SU-DHL-6 (cell line): ENCODE measurements around the gene KCNC3.

ENCODE experiments used
- H2AFZ ChIP-seq: fragments of 200-600 bp; sonication (generic); 2 replicates; pipeline ENCODE4 v1.6.1; 2014; ENCODE audit warnings: low read depth, mild to moderate bottlenecking, moderate library complexity, mixed read lengths, antibody characterized with exemption, low read length; ENCODE audit not compliant: severe bottlenecking
- H3F3A ChIP-seq: fragments of 200-600 bp; shearing (Covaris generic); 2 replicates; pipeline ENCODE4 v1.6.0; 2016; ENCODE audit warnings: antibody characterized with exemption, mild to moderate bottlenecking; ENCODE audit not compliant: insufficient read depth
- H3K27ac ChIP-seq: fragments of 200-600 bp; sonication (generic); 2 replicates; pipeline ENCODE4 v1.5.1; 2016; ENCODE audit warnings: low read depth, mild to moderate bottlenecking, low read length, moderate library complexity, mixed read lengths
- H3K27me3 ChIP-seq: fragments of 200-600 bp; sonication (generic), shearing (Covaris generic); 2 replicates; pipeline ENCODE4 v1.6.0; 2014; ENCODE audit warnings: mild to moderate bottlenecking, low read length
- H3K36me3 ChIP-seq: fragments of 200-600 bp; sonication (generic); 2 replicates; pipeline ENCODE4 v1.6.1; 2014; ENCODE audit warnings: mild to moderate bottlenecking, low read length, mixed read lengths
- H3K4me2 ChIP-seq: fragments of 300-600, 200-600 bp; shearing (Covaris generic), sonication (generic); 2 replicates; pipeline ENCODE4 v1.6.0; 2014; ENCODE audit warnings: low read length, low read depth, mild to moderate bottlenecking; ENCODE audit not compliant: poor library complexity, severe bottlenecking
- H3K4me3 ChIP-seq: fragments of 200-600 bp; sonication (generic); 2 replicates; pipeline ENCODE4 v1.5.1; 2014; ENCODE audit warnings: antibody characterized with exemption, low read length, mild to moderate bottlenecking, mixed read lengths; ENCODE audit not compliant: insufficient read depth, poor library complexity, severe bottlenecking
- H3K79me2 ChIP-seq: fragments of 200-600 bp; sonication (generic); 2 replicates; pipeline ENCODE4 v1.6.1; 2014; ENCODE audit warnings: mild to moderate bottlenecking, low read length, moderate library complexity; ENCODE audit not compliant: insufficient read depth
- H3K9ac ChIP-seq: fragments of 200-600 bp; sonication (generic); 2 replicates; pipeline ENCODE4 v1.7.0; 2014; ENCODE audit warnings: mild to moderate bottlenecking, low read length
- H3K9me2 ChIP-seq: fragments of 200-600 bp; sonication (generic); replicated peaks from 2 replicates; pipeline ENCODE4 v1.6.1; 2014; ENCODE audit warnings: low read length; ENCODE audit not compliant: insufficient read depth
- H3K9me3 ChIP-seq: fragments of 200-600 bp; sonication (generic); 2 replicates; pipeline ENCODE4 v1.6.1; 2014; ENCODE audit warnings: low read length, mixed read lengths; ENCODE audit not compliant: insufficient read depth
- H4K20me1 ChIP-seq: fragments of 200-600 bp; sonication (generic); 2 replicates; pipeline ENCODE4 v1.6.1; 2014; ENCODE audit warnings: low read depth, mild to moderate bottlenecking, antibody characterized with exemption, low read length, moderate library complexity, mixed read lengths
- EZH2phosphoT487 ChIP-seq: fragments of 200-600 bp; sonication (generic), shearing (Covaris generic); conservative IDR thresholded peaks from 2 replicates; pipeline ENCODE4 v1.6.1; 2018; ENCODE audit warnings: mild to moderate bottlenecking, antibody characterized with exemption, low read length, moderate library complexity, mixed read lengths
- TF ChIP-seq, protein P1 (sequence below): fragments of 200-600 bp; sonication (generic); IDR thresholded peaks from one replicate; pipeline ENCODE4 v1.5.1; 2017; ENCODE audit warnings: antibody characterized with exemption, mild to moderate bottlenecking, low read length, moderate library complexity; ENCODE audit not compliant: insufficient read depth, poor library complexity, severe bottlenecking

The KCNC3 gene

GRCh38 chr19:50377517-50377916, 48.3 kb upstream of the KCNC3 start:
- TF ChIP-seq EZH2phosphoT487 = no peak
- TF ChIP-seq, protein P1, sequence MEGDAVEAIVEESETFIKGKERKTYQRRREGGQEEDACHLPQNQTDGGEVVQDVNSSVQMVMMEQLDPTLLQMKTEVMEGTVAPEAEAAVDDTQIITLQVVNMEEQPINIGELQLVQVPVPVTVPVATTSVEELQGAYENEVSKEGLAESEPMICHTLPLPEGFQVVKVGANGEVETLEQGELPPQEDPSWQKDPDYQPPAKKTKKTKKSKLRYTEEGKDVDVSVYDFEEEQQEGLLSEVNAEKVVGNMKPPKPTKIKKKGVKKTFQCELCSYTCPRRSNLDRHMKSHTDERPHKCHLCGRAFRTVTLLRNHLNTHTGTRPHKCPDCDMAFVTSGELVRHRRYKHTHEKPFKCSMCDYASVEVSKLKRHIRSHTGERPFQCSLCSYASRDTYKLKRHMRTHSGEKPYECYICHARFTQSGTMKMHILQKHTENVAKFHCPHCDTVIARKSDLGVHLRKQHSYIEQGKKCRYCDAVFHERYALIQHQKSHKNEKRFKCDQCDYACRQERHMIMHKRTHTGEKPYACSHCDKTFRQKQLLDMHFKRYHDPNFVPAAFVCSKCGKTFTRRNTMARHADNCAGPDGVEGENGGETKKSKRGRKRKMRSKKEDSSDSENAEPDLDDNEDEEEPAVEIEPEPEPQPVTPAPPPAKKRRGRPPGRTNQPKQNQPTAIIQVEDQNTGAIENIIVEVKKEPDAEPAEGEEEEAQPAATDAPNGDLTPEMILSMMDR = no peak
- H3K79me2 ChIP-seq = no peaks in the 10 kb centered on the region
- no peaks in the 10 kb centered on the region for H3K9me2 ChIP-seq
- H3K27me3 ChIP-seq = no peaks in the 10 kb centered on the region
- no peak overlapping the region for H3K4me2 ChIP-seq
- no peaks in the 10 kb centered on the region for H4K20me1 ChIP-seq
- H3K9me3 ChIP-seq = no peaks in the 10 kb centered on the region
- no peak overlapping the region for H3K9ac ChIP-seq
- no peaks in the 10 kb centered on the region for H3K36me3 ChIP-seq
- H2AFZ ChIP-seq = no peak overlapping the region
- H3F3A ChIP-seq = peaks cover 12% of the 10 kb centered on the region
- no peak overlapping the region for H3K27ac ChIP-seq
- H3K4me3 ChIP-seq = no peak overlapping the region

- Histone ChIP-seq H2AFZ (no peak overlapping the region), H3K4me3 (peak overlapping the region; percentile 48), H3K79me2 (no peaks in the 10 kb centered on the region), H3K9me3 (no peaks in the 10 kb centered on the region), H3K9me2 (no peaks in the 10 kb centered on the region), H3K27me3 (no peaks in the 10 kb centered on the region), H4K20me1 (no peaks in the 10 kb centered on the region), H3F3A (peaks cover 13% of the 10 kb centered on the region), H3K27ac (no peak overlapping the region), H3K9ac (no peak overlapping the region), H3K4me2 (peak overlapping the region; percentile 99), H3K36me3 (no peaks in the 10 kb centered on the region)
- no peak for TF ChIP-seq EZH2phosphoT487
- TF ChIP-seq, protein P1 = no peak
Measured at GRCh38 chr19:50377051-50377461, 47.9 kb upstream of the KCNC3 start.

- TF ChIP-seq, protein P1 = no peak
- TF ChIP-seq EZH2phosphoT487 = no peak
- no peaks in the 10 kb centered on the region for H3K9me2 ChIP-seq
- no peaks in the 10 kb centered on the region for H3K27me3 ChIP-seq
- no peaks in the 10 kb centered on the region for H4K20me1 ChIP-seq
- H3K36me3 ChIP-seq = no peaks in the 10 kb centered on the region
- H3F3A ChIP-seq = peaks cover 14% of the 10 kb centered on the region
- no peaks in the 10 kb centered on the region for H3K79me2 ChIP-seq
- H3K9ac ChIP-seq = peak within 1 kb of the TSS; percentile 93
- peak within 1 kb of the TSS; percentile 96 for H2AFZ ChIP-seq
- no peaks in the 10 kb centered on the region for H3K9me3 ChIP-seq
- peak within 1 kb of the TSS; percentile 99 for H3K4me2 ChIP-seq
- H3K4me3 ChIP-seq = peak within 1 kb of the TSS; percentile 97
- H3K27ac ChIP-seq = peak within 1 kb of the TSS; percentile 94
Measured at GRCh38 chr19:50376166-50377050, 47.2 kb upstream of the KCNC3 start, which contains the start of gene NR1H2. TSS of gene NR1H2 (plus strand) at chr19:50376457. CDS start at chr19:50377606, 1,149 bp downstream.
